HG03196 (cell line): ENCODE data around the gene RNF125.
A peak's percentile ranks its signal among the peaks of the same experiment; 100 is the strongest.
"Not testable (repeated sequence)": the region's sequence is repeated elsewhere in the genome, so short reads cannot be mapped to it uniquely, and the experiment has no call there.

Experiments
- ATAC-seq: cut with Tn5 transposase; IDR thresholded peaks from one replicate; pipeline ENCODE4 v1.9.1; 2021; ENCODE audit not compliant: unreplicated experiment

Gene RNF125

DNA sequence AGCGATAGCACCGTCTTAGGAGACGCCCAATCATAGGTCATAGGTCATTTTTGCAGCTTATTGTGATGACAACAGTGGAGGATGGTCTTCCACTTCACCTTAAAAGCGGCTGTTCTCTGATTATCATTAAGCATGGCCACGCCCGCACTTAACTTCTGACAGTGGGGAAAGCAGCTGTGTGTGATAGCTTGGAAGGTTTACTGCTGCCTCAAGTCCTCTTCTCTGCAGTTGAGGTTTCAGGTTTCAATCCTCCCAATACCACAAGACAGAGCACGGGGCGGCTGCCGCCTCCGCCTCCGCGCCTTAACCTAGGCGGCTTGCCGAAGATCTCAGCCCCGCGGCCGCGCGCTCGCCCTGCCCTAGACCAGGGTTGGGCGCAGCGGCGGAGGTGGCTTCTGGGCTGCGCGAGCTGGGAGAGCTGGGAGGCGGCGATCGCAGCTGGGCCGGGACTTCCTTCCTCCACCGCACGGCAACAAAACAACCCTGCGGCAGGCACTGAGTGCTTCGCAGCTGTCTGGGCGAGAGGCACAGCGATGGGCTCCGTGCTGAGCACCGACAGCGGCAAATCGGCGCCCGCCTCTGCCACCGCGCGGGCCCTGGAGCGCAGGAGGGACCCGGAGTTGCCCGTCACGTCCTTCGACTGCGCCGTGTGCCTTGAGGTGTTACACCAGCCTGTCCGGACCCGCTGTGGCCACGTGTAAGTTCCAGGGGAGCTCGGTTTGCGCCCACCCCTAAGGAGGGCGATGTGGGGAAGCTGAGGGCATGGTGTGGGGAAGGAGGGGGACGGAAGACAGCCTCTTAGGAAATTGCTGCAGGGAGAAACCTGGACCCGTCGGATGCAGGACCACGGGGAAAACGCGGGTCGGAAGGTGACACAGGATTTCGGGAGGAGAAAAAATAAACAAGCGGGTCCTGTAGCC is at the start of gene RNF125:
Gene RNF125, plus strand, starts transcription at position 495 of the 920 bp plus-strand sequence. Its CDS starts 39 bp downstream, at position 534.
- peak; percentile 86 for ATAC-seq

DNA sequence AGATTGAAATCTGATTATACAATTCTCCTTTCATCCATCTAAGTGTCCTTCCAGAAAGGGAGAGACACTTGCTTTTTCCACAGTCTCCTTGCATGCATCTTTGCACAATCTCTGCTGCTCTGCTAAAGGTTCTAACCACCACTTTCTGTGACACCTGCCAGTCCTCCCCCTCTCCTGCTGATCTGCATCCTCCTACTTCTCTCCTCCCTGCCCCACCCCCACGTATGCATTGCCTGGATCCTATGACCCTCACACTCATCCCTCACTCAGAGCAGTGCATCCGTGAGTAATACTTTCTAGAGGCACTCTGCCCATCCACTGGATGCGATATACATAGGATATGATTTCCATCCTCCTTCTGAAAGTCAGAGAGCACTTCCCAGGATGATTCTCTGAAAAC is 48.0 kb upstream of the RNF125 start:
- no peak for ATAC-seq

- ATAC-seq: no peak
Measured at GRCh38 chr18:31973929-31974546, 44.6 kb upstream of the RNF125 start.

DNA sequence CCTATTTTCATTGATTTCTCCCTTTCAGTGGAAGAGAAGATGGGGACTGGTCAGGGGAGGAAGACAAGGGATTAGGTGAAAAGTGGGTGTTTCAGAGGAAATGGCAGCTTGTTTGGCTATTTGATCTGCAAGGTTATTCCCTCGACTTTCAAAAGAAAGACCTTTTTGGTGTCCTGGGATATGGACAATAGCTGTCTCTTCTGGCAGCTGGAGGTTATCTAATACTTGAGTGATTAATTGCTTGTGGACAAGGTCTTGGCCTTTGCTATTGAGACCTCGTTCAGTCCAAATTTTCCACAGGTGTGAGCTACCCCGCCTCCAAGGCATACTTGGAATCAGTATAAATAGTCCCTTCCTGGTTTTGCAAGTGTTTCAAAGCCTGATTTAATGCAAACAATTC is 42.4 kb upstream of the RNF125 start:
- ATAC-seq: no peak

- ATAC-seq: no peak
Measured at GRCh38 chr18:31977270-31977872, 41.3 kb upstream of the RNF125 start.

GRCh38 chr18:31978616-31979015 is 40.0 kb upstream of the RNF125 start:
- ATAC-seq: no peak

- no peak for ATAC-seq
Measured at GRCh38 chr18:31979714-31980113, 38.9 kb upstream of the RNF125 start.

DNA sequence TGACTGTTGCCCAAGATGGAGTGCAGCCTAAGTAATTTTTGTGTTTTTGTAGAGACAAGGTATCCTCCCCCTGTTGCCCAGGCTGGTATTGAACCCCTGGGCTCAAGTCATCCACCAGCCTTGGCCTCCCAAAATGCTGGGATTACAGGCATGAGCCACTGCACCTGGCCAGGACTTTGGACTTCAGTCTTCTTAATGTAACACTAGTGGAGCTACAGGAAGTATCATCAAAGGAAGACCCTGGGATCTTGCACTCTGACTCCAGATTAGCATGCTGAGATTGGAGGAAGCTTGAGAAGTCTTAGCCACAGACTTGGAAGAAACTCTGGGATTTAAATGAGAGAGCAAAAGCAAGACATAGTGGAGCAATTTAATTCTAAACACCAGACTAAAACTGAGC is 37.8 kb upstream of the RNF125 start:
- no peak for ATAC-seq

- ATAC-seq: no peak
Measured at GRCh38 chr18:31983020-31983419, 35.6 kb upstream of the RNF125 start.

DNA sequence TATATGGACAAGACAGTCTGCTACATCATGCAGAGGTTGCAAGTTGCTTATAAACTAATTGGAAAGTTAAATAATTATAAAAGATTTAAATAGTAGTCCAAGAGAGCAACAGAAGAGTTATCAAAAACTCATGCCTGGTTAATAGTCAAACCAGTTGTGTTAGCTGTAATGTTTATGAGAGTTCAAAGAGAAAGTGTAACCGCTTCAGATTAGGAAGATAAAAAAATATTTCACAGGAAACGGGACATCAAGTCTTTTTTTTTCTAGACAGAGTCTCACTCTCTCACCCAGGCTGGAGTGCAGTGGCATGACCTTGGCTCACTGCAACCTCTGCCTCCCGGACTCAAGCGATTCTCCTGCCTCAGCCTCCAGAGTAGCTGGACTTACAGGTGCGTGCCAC is 34.6 kb upstream of the RNF125 start:
- ATAC-seq: no peak

DNA sequence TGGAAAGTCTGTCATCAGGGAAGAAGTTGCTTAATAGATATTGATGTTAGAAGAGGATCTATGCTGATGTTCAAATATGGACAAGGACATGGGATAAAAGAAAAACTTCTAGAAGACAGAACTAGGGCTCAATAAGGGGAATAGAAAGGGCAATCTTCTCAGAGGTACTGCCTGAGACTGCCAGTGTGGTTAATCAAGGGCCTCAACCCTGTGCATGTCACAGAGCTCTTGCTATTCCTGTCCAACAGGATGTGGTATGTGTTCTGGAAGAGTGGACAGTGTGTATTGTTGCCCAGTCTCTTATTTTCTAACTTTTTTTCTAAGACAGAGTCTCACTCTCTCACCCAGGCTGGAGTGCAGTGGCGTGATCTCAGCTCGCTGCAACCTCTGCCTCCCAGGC is 27.8 kb upstream of the RNF125 start:
- peak; percentile 99 for ATAC-seq

GRCh38 chr18:31996007-31996406 is 22.6 kb upstream of the RNF125 start:
- ATAC-seq: no peak

GRCh38 chr18:31998880-31999412 is 19.7 kb upstream of the RNF125 start:
- no peak for ATAC-seq

DNA sequence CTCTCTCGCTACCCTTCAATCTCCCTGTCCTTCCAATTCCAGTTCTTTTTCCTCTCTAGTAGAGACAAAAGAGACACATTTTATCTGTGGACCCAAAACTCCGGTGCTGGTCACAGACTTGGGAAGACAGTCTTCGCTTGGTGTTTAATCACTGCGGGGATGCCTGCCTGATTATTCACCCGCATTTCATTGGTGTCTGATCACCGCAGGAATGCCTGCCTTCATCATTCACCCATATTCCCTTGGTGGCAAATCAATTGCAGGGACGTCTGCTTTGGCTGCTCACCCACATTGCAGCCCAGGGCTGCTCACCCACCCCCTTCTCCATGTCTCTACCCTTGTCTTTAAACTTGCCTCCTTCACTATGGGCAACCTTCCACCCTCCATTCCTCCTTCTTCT is 17.5 kb upstream of the RNF125 start:
- not testable (repeated sequence) for ATAC-seq

DNA sequence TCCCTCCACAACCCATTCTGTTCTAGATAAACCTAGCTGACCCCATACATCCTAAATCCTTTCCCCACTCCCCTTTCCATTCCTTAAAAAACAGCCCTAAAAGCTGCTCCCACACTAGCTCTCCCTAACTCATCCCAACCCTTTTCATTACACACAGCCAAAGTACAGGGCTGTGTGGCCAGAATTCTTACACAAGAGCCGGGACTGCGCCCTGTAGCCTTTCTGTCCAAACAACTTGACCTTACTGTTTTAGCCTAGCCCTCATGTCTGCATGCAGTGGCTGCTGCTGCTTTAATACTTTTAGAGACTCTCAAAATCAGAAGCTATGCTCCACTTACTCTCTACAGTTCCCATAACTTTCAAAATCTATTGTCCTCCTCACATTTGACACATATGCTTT is 14.8 kb upstream of the RNF125 start:
- ATAC-seq: not testable (repeated sequence)

- ATAC-seq: no peak
Measured at GRCh38 chr18:32010124-32010721, 8.4 kb upstream of the RNF125 start.

DNA sequence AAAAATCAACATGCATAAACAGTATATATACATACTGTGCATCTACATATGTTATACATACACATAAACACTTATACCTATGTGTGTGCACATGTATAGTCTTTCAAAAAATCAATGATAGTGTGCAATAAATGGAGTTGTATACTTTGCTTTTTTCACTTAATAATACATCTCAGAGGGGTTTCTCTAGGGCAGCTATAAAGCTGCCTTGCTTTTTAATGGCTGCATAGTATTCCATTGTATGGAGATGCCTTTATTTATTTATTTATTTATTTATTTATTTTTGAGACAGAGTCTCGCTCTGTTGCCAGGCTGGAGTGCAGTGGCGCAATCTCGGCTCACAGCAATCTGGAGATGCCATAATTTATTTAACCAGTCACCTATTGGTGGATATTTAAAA is 7.4 kb upstream of the RNF125 start:
- ATAC-seq: no peak

GRCh38 chr18:32019251-32019948 is 775 bp downstream of the RNF125 start:
- no peak for ATAC-seq

- not testable (repeated sequence) for ATAC-seq
Measured at GRCh38 chr18:32019949-32020625, 1.5 kb downstream of the RNF125 start.
